ENCODE results near the gene SEC24D.

SEC24D gene

GRCh38 chr4:118749347-118749988 is 86.5 kb downstream of the SEC24D start:
- no peak for DNase-seq

- DNase-seq: no peak
Observed at GRCh38 chr4:118746251-118746919, 89.5 kb downstream of the SEC24D start.

- no peak for DNase-seq
Observed at GRCh38 chr4:118745357-118745756, 90.6 kb downstream of the SEC24D start.

- no peak for DNase-seq
Observed at GRCh38 chr4:118743867-118744266, 92.1 kb downstream of the SEC24D start.

- no peak for DNase-seq
Observed at GRCh38 chr4:118742050-118742449, 93.9 kb downstream of the SEC24D start.

- DNase-seq: no peak
Observed at GRCh38 chr4:118741301-118741855, 94.5 kb downstream of the SEC24D start.

- peak in 1 of 6 experiments; percentile 5 for DNase-seq
Observed at GRCh38 chr4:118740869-118741268, 95.1 kb downstream of the SEC24D start.

GRCh38 chr4:118739022-118739713 is 96.8 kb downstream of the SEC24D start:
- no peak for DNase-seq

- no peak for DNase-seq
Observed at GRCh38 chr4:118738090-118738489, 97.8 kb downstream of the SEC24D start.

- no peak for DNase-seq
Observed at GRCh38 chr4:118736900-118737299, 99.0 kb downstream of the SEC24D start.

- no peak for DNase-seq
Observed at GRCh38 chr4:118734491-118735205, 101.3 kb downstream of the SEC24D start.

- DNase-seq: no peak
Observed at GRCh38 chr4:118732591-118733330, 103.2 kb downstream of the SEC24D start.

GRCh38 chr4:118730683-118731082 is 105.2 kb downstream of the SEC24D start:
- DNase-seq: no peak

GRCh38 chr4:118729287-118730286 is 106.3 kb downstream of the SEC24D start:
- DNase-seq: peak in 3 of 6 experiments; percentile 28 to 44 (median 29)

- no peak for DNase-seq
Observed at GRCh38 chr4:118727360-118727759, 108.6 kb downstream of the SEC24D start.

- DNase-seq: no peak
Observed at GRCh38 chr4:118723369-118723768, 112.6 kb downstream of the SEC24D start.

- no peak for DNase-seq
Observed at GRCh38 chr4:118721752-118722151, 114.2 kb downstream of the SEC24D start.

- no peak for DNase-seq
Observed at GRCh38 chr4:118718511-118719170, 117.3 kb downstream of the SEC24D start.

GRCh38 chr4:118716304-118716703 is 119.6 kb downstream of the SEC24D start:
- DNase-seq: no peak

- no peak for DNase-seq
Observed at GRCh38 chr4:118714682-118715081, 121.2 kb downstream of the SEC24D start.

Measured in stimulated activated naive CD4-positive, alpha-beta T cell (primary cell).